Gastrocnemius medialis (tissue), 4 donors: Measurements from ENCODE around the gene SPEM1.

Experiments
- CTCF ChIP-seq, 5 experiments: fragments of 450-650 bp in 3 of 5; fragments of 200-600 bp in 2 of 5; sonication (generic) in 2 of 5; IDR thresholded peaks in 4 of 5; conservative IDR thresholded peaks in 1 of 5; 1 replicate in 4 of 5; 2 replicates in 1 of 5; pipeline ENCODE4 v1.5.1; 2016 to 2019; ENCODE audit warnings: antibody characterized with exemption in 5 of 5, mild to moderate bottlenecking in 3 of 5, moderate library complexity in 3 of 5
- POLR2A ChIP-seq, 2 donors: fragments of 450-650 bp; IDR thresholded peaks; one replicate each; pipeline ENCODE4 v1.6.1; 2017; ENCODE audit warnings: antibody characterized with exemption in 2 of 2, mild to moderate bottlenecking in 2 of 2, moderate library complexity in 2 of 2

- peak in 1 of 5 experiments; percentile 30 for TF ChIP-seq CTCF (IDR thresholded peaks at IDR 0.05 in 4 of 5, conservative IDR thresholded peaks at IDR 0.05 in 1 of 5)
- TF ChIP-seq POLR2A (IDR thresholded peaks at IDR 0.05): peak; percentile 70 to 75
Observed at GRCh38 chr17:7404737-7405349, 15.3 kb upstream of the SPEM1 start.
